HG03039 (cell line): ENCODE results near the gene RSPO3.
"Not testable (repeated sequence)": the region's sequence is repeated elsewhere in the genome, so short reads cannot be mapped to it uniquely, and the experiment has no call there.

ENCODE experiments used
- ATAC-seq: cut with Tn5 transposase; IDR thresholded peaks from one replicate; pipeline ENCODE4 v1.9.1; 2021; ENCODE audit warnings: mild to moderate bottlenecking, moderate library complexity; ENCODE audit not compliant: unreplicated experiment

The RSPO3 gene

DNA sequence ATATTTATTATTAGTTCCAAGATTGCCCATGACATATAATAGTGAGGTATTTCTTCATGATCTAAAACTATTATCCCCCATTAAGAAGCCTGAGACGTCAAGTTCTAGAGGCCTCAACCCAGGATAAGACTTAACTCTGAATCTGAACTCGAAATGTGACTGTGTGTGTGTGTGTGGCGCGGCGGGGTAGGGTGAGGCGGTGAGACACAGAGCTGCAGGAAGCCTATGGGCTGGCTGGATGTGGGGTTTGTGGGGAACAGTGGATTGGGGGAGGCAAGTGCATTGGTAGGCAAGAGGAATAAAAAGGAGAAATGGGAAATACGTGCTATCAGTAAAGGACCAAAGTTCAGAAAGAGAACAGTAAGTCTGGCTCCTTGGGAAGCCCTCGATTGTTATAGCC is 81.6 kb downstream of the RSPO3 start:
- no peak for ATAC-seq

DNA sequence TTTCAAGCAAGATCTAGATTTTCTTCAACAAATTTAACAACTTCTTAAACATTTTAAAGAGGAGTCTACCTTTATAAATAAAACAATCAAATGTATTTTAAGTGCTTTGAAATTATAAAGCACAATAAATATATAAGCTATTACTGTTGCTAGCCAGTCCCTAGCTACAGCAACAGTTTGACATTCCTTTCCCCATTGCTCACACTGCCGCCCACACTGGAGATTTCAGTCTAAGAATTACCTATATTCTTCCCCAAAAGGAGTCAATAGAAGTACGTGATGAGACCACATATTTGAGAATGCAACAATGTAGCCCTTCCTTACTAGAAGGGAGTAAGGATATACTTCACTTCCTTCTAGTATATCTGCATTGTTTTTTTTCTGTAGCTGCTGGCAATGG is 82.8 kb downstream of the RSPO3 start:
- no peak for ATAC-seq

GRCh38 chr6:127202676-127203075 is 84.2 kb downstream of the RSPO3 start:
- no peak for ATAC-seq

- ATAC-seq: no peak
Measured at GRCh38 chr6:127204281-127204680, 85.8 kb downstream of the RSPO3 start.

DNA sequence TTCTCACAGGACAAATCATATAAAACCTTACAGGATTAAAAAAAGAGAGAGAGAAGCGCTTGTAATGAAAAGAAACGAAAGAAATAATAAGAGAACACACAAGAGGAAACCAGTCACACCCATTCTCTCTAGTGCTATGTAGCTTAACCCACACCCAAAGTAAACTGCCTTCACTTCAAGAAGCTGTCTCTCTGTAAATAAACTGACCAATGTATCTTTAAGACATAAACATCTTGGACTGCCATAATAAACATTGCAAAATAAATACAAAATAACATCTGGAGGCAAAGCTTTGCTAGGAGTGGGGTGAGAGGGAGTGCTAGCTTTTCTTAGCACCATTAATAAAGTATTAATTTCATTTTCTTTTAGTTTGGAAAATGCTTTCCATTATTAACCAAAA is 86.6 kb downstream of the RSPO3 start:
- no peak for ATAC-seq

DNA sequence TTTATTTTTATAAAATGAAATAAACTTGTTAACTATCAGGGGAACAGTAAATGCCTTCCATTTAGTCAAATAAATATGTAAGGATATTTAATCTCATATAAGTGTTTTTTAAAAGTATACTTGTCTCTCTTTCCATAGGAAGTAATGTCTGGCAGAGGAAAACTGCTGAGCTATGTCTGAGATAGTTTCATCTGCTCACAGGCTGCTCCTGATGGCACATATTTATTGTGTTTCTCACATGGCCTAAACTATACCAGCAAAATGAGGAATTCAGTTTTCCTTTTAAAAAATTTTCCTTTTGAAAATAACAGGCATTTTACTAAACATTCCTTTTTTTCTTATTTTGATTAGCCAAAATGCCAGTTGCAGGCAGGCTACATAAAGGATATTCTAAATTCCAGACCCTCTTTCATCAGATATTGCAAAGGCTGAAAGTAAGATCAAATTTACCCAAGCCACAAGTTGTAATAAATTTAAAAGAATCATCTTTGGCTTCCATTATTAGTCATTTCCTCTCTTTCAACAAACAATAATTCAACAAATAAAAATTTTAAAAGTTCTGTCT is 88.1 kb downstream of the RSPO3 start:
- no peak for ATAC-seq

DNA sequence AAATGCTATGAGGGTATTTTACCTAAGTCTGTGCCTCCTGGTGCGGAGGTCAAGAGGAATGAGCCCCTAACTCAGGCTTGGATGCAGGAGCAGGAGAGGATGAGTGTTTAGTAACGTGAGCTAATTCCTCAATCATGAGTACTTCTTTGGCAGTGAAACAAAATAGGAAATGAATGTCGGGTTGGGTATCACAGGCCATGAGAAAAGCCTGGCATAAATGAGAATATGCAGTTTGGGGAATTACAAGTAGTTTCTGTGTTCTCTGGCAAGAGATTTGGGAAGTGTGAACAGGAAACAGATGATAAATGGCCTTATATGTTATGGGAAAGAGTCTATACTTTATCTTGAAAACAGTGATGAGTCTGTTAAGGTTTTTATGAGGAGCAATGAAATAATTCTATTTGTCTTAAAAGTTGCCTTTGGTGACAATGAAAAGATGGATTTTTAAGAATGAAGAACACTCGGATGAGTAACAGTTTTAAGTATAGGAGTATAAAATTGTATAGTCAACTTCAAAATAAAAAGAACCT is 89.2 kb downstream of the RSPO3 start:
- ATAC-seq: no peak

DNA sequence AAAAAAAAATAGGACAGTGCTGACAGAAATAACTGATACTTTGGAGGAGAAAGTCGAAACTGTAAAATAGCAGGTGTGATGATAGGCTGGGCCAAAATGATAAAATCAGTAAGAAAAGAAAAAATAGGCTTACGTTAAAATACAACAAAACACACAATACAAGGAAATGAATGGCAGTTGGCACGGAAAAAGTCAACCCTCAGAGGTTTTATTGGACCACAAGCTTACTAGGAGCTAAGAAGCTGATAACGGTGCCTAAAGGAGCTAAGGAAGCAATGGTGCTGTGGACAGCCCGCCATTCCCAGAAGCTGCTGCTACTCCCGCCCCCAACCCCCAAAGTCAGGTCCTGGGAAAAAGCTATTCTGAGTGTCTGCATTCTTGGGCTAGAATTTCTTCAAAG is 92.3 kb downstream of the RSPO3 start:
- no peak for ATAC-seq

- ATAC-seq: no peak
Measured at GRCh38 chr6:127212376-127212775, 93.9 kb downstream of the RSPO3 start.

DNA sequence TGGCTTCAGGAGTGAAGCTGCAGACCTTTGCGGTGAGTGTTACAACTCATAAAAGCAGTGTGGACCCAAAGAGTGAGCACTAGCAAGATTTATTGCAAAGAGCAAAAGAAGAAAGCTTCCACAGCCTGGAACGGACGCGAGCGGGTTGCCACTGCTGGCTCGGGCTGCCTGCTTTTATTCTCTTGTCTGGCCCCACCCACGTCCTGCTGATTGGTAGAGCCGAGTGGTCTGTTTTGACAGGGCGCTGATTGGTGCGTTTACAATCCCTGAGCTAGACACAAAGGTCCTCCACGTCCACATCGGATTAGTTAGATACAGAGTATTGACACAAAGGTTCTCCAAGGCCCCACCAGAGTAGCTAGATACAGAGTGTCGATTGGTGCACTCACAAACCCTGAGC is 95.6 kb downstream of the RSPO3 start:
- not testable (repeated sequence) for ATAC-seq

DNA sequence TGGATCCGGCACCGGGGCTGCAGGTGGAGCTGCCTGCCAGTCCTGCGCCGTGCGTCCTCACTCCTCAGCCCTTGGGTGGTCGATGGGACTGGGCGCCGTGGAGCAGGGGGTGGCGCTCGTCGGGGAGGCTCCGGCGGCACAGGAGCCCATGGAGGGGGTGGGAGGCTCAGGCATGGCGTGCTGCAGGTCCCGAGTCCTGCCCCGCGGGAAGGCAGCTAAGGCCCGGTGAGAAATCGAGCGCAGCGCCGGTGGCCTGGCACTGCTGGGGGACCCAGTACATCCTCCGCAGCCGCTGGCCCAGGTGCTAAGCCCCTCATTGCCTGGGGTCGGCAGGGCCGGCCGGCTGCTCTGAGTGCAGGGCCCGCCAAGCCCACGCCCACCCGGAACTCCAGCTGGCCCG is 96.1 kb downstream of the RSPO3 start:
- ATAC-seq: not testable (repeated sequence)

DNA sequence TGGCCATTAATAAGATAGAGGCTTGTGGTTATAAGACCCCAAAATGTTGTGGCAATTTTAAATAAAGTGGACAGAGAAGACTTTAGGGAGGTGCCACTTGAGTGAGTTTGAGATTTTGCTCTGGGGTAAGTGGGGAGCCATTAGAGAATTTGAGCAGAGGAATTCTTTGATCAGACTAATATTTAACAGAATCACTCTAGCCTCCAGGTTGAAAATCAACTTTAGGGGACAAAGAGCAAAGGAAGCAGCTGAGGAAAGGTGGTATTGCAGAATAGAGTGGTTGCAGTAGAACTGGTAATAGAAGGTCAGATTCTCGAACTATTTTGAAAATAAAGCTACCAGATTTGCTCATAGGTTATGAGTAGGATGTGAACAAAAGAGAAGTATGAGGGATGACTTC is 97.5 kb downstream of the RSPO3 start:
- ATAC-seq: no peak

GRCh38 chr6:127216810-127217789 is 98.6 kb downstream of the RSPO3 start:
- no peak for ATAC-seq

GRCh38 chr6:127219869-127220268 is 101.4 kb downstream of the RSPO3 start:
- ATAC-seq: no peak

DNA sequence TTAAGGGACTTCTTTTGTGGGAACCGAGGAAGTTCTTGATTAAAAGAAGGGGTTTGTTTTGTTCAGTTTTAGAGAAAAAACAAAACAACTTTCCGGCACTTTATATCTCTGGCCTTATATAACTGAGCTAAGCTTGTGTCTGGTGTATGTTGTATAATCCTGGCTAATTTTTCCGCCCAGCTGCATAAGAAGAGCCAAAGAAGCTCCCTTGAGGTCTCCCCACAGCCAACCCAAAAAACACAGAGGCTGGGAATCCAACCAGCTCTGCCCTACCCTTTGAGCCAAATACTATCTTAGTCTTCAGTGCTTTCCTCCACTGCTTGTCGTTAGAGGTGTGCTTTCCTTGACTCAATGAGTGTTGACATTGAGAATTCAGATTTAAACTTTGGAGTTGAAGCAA is 102.7 kb downstream of the RSPO3 start:
- no peak for ATAC-seq

DNA sequence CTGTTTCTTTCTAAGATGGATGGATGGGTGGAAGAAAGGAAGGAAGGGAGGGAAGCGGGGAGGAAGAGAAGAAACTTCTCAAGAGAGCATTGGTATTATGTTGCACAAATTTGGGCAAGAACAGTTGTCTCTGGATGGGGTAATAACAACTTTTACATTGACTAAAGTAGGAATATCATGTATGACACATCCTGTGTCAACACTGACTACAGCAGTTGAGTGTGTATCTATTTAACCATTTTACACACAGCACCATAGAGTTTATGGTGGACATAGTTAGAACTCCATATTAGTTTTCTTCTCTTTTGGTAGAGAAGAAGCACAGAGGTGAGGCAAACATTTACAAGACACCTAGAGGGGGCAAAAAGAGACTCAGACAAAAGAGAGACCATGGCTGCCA is 103.9 kb downstream of the RSPO3 start:
- no peak for ATAC-seq

- no peak for ATAC-seq
Measured at GRCh38 chr6:127225497-127225896, 107.0 kb downstream of the RSPO3 start.

DNA sequence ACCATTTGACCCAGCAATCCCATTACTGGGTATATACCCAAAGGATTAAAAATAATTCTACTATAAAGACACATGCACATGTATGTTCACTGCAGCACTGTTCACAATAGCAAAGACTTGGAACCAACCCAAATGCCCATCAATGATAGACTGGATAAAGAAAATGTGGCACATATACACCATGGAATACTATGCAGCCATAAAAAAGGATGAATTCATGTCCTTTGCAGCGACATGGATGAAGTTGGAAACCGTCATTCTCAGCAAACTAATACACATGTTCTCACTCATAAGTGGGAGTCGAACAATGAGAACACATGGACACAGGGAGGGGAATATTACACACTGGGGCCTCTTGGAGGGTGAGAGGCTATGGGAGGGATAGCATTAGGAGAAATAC is 115.3 kb downstream of the RSPO3 start:
- ATAC-seq: not testable (repeated sequence)

DNA sequence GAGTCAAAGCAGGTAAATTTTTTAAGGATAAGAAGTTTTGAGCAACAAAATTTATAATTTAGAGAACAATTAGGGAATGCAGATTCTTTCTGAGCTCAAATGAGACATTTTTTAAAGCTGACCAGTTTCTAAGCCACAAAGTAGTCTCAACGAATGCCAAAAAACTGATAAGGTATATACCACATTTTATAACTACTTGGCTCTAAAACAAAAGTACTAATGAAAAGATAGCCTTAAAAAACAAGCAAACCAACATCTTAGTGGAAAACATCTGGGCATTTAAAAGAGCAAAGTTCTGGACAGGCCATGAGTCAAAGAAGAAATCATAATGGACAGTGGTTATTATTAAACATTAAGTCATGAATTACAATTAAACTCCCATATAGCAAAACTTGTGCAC is 125.0 kb downstream of the RSPO3 start:
- no peak for ATAC-seq
